ENCODE results near the gene ERCC2.

ERCC2 gene

GRCh38 chr19:45403272-45403671, 32.9 kb upstream of the ERCC2 start:
- Histone ChIP-seq H3K79me2 (ENCODE audit: insufficient read depth, low read length) (peaks cover 4% of the 10 kb centered on the region; the same call in 1 of the 2 replicates), H3K27me3 (ENCODE audit: insufficient read depth, low read length, poor library complexity, severe bottlenecking) (no peaks in the 10 kb centered on the region), H3K9me3 (ENCODE audit: insufficient read depth, low read depth, low read length) (no peaks in the 10 kb centered on the region), H3K9ac (ENCODE audit: low read depth, low read length, poor library complexity, severe bottlenecking) (no peak overlapping the region), H3K4me1 (ENCODE audit: insufficient read depth, low read length, poor library complexity, severe bottlenecking) (peaks cover 25% of the 10 kb centered on the region), H3F3A (ENCODE audit: low read depth) (no peaks in the 10 kb centered on the region), H2AFZ (ENCODE audit: low read length) (no peak overlapping the region), H3K9me2 (replicated peaks; ENCODE audit: low read depth, low read length) (no peaks in the 10 kb centered on the region), H4K20me1 (ENCODE audit: insufficient read depth, low read length, poor library complexity, severe bottlenecking) (no peaks in the 10 kb centered on the region), H3K4me2 (ENCODE audit: low read depth, low read length, poor library complexity, severe bottlenecking) (no peak overlapping the region), H3K36me3 (ENCODE audit: insufficient read depth, low read length) (no peaks in the 10 kb centered on the region), H3K4me3 (ENCODE audit: low read length, poor library complexity, severe bottlenecking) (no peak overlapping the region)
- TF ChIP-seq EZH2phosphoT487 (IDR thresholded peaks at IDR 0.05; ENCODE audit: borderline replicate concordance) (no peak), CTCF (conservative IDR thresholded peaks at IDR 0.05; ENCODE audit: low read length) (no peak)

- no peaks in the 10 kb centered on the region for H3K9me2 ChIP-seq (replicated peaks; ENCODE audit: low read depth, low read length)
- no peak for TF ChIP-seq EZH2phosphoT487 (IDR thresholded peaks at IDR 0.05; ENCODE audit: borderline replicate concordance)
- TF ChIP-seq CTCF (conservative IDR thresholded peaks at IDR 0.05; ENCODE audit: low read length) = no peak
These were observed 32.1 kb upstream of the ERCC2 start for GRCh38 chr19:45402298-45403061.

GRCh38 chr19:45401815-45402214, 31.4 kb upstream of the ERCC2 start:
- H3K79me2 ChIP-seq (ENCODE audit: insufficient read depth, low read length) = peaks cover under 1% of the 10 kb centered on the region; the same call in 1 of the 2 replicates
- no peaks in the 10 kb centered on the region for H3K9me3 ChIP-seq (ENCODE audit: insufficient read depth, low read depth, low read length)
- no peaks in the 10 kb centered on the region for H4K20me1 ChIP-seq (ENCODE audit: insufficient read depth, low read length, poor library complexity, severe bottlenecking)
- H3K4me1 ChIP-seq (ENCODE audit: insufficient read depth, low read length, poor library complexity, severe bottlenecking) = peaks cover 17% of the 10 kb centered on the region
- no peaks in the 10 kb centered on the region for H3K27me3 ChIP-seq (ENCODE audit: insufficient read depth, low read length, poor library complexity, severe bottlenecking)
- H3K9ac ChIP-seq (ENCODE audit: low read depth, low read length, poor library complexity, severe bottlenecking) = no peak overlapping the region
- H3K4me2 ChIP-seq (ENCODE audit: low read depth, low read length, poor library complexity, severe bottlenecking) = no peak overlapping the region
- no peaks in the 10 kb centered on the region for H3K9me2 ChIP-seq (replicated peaks; ENCODE audit: low read depth, low read length)
- no peak overlapping the region for H2AFZ ChIP-seq (ENCODE audit: low read length)
- H3K4me3 ChIP-seq (ENCODE audit: low read length, poor library complexity, severe bottlenecking) = no peak overlapping the region
- H3K36me3 ChIP-seq (ENCODE audit: insufficient read depth, low read length) = no peaks in the 10 kb centered on the region
- H3F3A ChIP-seq (ENCODE audit: low read depth) = no peaks in the 10 kb centered on the region
- TF ChIP-seq EZH2phosphoT487 (IDR thresholded peaks at IDR 0.05; ENCODE audit: borderline replicate concordance) (no peak), CTCF (conservative IDR thresholded peaks at IDR 0.05; ENCODE audit: low read length) (no peak)

More at GRCh38 chr19:45402298-45403061, 32.1 kb upstream of the ERCC2 start:
- Histone ChIP-seq H2AFZ (ENCODE audit: low read length) (no peak overlapping the region), H4K20me1 (ENCODE audit: insufficient read depth, low read length, poor library complexity, severe bottlenecking) (no peaks in the 10 kb centered on the region), H3K36me3 (ENCODE audit: insufficient read depth, low read length) (no peaks in the 10 kb centered on the region), H3K27me3 (ENCODE audit: insufficient read depth, low read length, poor library complexity, severe bottlenecking) (no peaks in the 10 kb centered on the region), H3K79me2 (ENCODE audit: insufficient read depth, low read length) (peaks cover 4% of the 10 kb centered on the region; the same call in 1 of the 2 replicates), H3K4me2 (ENCODE audit: low read depth, low read length, poor library complexity, severe bottlenecking) (no peak overlapping the region), H3K4me3 (ENCODE audit: low read length, poor library complexity, severe bottlenecking) (no peak overlapping the region), H3K4me1 (ENCODE audit: insufficient read depth, low read length, poor library complexity, severe bottlenecking) (peaks cover 24% of the 10 kb centered on the region), H3K9me3 (ENCODE audit: insufficient read depth, low read depth, low read length) (no peaks in the 10 kb centered on the region), H3F3A (ENCODE audit: low read depth) (no peaks in the 10 kb centered on the region), H3K9ac (ENCODE audit: low read depth, low read length, poor library complexity, severe bottlenecking) (no peak overlapping the region)
